Stimulated activated CD8-positive, alpha-beta memory T cell treated with anti-CD3 and anti-CD28 coated beads, Interleukin-12 subunit alpha, Interleukin-12 subunit beta, amount 100 ng/mL, for 24 hours (primary cell): ENCODE results near the gene MEF2D.

Experiments used
- DNase-seq: peaks from one replicate; pipeline ENCODE4 v3.0.0-alpha.2; 2020; ENCODE audit errors: extremely low read depth

MEF2D gene

DNA sequence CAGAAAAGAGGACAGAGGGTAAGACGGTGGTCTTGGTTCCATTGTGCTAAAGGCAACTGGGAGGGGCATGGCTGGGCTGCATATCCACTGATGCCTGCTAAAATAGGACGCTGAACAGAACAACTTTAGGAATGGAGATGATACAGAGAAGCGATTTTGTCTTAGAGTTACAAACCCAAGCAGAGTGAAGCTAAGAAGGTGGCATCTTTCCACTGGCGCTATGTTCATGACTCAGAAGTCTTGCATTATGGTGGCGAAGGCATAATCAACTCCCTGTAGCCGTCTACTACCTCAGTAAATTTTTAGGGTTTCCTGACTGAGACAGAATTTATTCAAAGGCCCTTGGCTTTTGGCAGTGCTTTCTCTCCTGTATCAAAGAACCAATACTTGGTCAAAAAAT lies 57.3 kb downstream of the MEF2D start:
- DNase-seq, result no peak

DNA sequence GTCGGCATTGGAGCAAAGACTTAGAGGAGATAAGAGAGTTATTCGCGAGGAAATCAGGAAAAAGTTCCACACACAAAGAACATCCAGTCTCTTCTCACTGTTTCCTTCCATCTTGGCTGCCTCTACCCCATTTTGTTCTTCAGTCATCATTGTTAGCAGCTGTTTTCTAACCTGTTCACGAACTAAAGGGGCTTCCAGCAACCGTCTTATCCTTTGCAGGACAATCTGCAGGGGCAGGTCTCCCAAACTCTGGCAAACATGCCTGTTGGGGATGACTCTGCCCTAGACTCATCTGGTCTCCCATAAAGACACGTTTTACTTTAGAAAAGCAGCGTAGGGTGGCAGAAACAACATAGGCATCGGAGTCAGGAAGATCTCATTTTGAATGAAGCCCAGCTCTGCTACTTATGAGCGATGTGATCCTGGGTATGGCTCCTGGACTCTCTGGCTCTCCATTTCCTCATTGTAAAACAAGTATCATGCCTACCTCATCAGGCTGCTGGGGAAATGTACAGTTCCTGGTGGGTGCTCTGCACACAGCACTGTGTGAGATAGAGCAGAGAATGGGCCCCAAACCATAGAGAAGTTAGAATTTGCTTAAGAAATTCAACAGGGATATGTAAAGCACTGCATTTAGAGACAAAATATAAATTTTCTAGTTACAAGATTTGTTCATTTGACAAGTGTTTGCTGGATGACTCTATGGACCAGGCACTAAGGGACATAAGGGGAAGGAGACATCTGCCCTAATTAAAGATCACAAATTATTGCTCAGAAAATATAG lies 59.7 kb downstream of the MEF2D start:
- DNase-seq, result no peak

DNA sequence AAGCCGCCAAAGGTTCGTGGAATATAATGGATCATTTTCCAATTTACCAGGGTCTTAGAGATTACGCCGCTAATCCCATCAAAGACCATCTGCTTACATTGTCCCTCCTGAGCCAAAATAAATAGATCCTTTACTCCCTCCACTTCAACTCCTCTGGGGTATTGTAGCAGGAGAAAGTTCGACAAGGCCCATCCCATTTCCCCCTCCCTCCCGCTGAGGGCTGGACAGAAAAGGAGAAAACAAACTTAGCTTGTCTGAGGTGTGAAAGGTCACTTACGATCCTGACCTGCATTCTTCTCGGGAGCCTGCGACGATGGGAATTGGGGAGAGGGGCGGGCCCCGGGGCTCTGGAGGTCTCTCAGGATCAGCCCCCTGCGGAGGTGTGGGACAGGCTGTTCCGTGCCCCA lies 60.8 kb downstream of the MEF2D start:
- DNase-seq, result no peak

DNA sequence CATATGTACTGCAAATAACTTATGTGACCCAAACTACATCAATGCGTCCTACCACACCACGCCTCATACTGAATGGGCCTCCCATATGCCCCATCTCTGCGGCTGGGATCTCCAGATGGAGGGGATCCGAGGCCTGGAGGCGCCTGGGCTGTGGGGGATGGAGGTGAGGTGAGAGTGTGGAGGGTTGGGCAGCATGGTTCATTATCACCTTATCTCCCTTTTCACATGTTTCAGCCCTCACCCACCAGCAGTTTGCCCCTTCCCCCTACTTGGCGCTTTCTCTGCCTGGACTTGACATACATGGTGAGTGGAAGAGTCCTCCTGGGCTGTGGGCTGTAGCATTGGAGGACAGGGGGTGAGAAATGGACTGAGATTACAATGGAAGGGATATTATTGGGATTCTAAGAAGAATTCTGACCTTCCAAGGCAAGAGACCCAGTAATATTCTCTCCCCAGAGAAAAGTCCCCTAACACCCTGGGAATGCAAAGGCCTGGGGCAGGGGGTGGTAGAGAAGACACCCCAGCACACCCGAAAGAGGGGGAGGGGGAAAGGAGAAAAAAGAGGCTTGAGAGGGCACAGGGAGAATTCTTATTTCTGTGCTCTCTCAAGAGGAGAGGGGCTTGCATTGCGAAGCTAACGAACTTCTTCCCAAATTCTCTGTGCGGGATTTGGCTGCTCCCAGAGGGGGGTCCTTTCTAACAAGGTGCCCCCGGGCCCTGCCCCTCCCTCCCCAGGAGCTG lies 61.4 kb downstream of the MEF2D start:
- DNase-seq, result no peak

DNA sequence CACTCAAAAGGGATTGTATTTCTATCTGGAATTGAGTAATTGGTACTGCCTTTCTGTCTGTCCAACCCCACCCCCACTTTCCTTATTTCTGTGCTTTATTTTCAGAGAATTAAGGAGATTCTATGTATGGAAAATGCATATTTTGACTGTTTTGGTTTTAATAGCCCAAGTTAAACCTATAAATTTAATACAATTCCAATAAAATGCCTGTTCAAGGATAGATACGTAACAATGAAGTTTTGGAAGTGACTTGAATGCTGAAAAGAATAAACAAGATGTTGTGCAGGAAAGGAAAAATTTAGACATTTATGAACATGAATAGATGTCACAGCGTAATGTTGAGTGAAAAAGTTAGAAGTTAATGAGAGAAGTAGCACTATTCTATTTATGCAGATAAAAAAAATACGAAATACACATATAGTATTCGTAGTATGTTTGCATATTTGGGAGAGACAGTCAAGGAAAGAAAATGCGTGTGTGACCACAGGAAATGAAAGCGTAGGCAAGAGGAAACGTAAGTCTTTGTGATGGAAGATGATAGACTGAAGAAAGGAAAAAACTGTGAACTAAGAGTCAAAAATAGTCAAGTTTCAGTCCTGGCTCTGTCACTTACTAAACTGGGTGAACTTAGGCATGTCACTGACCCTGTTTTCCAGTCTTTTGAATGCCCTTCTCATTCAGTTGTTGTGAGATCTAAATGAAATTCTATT lies 62.1 kb downstream of the MEF2D start:
- no peak for DNase-seq

DNA sequence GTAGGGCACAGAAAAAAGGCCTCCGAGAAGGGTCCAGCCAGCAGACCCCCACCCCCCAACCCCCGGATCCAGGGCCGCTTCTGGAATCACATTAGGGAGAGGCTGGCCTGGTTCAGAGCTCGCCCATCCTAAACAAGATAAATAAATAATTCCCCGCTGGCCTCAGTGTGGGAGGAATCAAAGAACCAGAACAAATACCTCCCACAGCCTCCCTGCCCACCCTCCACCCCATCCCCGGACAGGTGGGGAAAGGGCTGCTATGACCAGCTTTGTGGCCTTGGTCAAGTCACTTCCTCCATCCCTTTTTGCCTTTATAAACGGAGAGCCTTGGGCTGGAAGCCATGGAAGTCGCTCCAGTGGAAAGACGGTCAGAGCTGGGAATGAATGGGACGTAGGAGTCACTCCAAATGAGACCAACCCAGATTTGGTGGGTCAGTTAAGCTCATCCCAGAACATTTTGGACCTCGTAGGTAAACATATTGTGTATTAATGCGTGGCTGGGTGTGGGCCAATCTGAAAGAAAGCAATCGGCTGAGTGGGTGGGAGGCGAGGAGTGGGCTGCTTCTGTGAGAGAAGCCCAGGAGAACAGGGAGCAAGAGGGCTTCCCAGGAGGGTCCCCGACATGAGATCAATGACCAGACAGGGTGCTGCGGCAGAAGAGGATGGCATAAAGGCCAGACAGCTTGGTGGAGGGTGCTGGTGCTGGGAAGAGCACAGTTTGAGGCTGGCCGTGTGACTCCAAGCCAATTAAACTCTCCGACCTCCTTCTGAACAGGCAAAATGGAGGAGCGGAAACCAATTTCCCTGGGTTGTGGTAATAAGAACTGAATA lies 63.3 kb downstream of the MEF2D start:
- no peak for DNase-seq

DNA sequence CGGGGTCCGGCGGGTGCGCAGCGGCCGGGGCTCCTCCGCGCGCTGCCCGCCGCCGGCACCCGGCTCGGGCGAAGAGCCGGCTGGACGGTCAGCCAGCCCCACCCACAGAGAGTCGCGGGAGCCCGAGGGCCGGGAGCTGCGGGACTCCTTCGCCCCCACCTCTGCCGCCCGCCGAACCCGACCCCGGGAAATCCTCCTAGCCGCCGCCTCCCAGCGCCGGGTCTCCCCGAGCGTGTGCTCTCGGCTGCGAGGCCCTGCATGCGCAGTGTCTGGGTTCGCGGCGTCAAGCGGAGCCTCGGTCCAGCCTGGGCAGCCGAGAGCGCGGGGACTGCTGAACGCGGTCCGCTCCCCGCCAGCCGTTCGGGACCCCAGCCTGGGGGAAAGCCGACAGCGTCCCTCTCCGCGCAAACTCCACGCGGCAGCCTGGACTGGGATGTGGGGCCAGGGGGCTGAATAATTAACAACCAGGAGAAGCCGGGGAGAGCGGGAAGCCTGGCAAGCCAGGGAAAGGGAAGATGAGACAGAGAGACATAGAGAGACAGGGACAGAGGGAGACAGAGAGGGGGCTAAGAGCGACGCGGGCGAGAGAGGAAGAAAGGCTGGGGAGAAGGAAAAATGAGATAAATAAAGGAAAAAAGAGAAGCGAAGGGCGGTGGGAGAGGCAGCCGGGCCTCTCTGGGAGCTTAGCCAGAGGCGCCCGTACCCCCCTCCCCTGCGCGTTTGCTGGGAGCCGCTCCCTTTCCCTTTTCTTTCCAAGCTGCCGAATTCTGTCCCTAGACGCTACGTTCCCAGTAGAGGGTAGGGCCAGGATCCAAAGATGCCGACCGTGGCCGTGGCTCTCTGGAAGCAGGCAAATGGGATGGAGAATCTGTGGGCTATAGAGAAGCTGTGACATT lies 64.2 kb downstream of the MEF2D start:
- no peak for DNase-seq

DNA sequence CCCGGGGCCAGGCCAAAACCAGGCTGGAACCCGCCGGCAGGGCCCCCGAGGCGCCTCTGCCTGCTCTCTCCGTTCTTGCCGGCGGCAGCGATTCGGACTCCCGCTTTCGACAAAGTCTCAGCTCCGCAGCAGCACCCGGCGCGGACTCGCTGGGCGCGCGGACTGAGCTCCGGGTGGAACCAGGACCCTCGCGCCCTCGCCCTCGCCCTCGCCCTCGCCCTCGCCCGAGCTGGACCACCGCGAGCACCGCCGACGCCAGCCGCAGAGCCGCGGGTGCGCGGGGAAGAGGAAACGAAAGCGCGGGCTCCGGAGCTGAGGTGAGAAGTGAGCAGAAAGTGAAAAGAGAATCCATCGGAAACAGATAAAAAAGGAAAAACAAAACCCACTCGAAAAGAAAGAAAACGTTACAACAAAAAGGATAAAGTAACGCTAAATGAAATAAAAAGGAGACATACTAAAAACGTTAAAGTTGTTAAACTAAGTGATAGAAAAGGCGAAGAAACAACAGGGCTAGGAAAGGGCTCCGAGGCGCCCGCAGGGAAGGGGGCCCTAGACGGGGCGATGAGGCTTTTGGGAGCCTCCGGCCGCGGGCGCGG lies 64.9 kb downstream of the MEF2D start:
- DNase-seq, result no peak

DNA sequence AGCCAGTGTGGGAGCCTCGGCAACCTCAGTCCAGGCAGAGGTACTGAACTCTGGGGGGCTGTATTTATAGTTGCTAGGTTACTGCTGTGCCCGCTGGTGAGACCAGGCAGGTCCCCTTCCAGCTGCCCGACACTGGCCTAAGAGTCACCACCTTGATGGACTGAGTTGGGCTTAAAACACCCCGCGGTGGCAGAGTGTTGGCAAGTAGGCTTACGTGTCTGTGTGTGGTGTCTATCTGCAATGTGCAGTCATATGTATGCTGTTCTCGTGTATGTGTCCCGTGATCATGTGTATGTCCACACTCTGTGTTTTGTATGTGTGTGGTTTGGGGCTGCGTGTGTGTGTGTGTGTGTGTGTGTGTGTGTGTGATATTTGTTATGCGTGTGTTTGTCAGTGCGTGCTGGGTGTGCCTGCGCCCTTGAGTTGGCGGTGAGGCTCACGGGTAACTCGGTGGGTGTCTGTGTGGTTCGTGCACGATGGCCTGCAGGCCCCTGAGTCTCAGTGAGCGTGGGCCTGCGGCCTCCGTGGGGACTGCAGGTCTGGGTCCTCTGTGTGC lies 65.5 kb downstream of the MEF2D start:
- DNase-seq, result no peak

DNA sequence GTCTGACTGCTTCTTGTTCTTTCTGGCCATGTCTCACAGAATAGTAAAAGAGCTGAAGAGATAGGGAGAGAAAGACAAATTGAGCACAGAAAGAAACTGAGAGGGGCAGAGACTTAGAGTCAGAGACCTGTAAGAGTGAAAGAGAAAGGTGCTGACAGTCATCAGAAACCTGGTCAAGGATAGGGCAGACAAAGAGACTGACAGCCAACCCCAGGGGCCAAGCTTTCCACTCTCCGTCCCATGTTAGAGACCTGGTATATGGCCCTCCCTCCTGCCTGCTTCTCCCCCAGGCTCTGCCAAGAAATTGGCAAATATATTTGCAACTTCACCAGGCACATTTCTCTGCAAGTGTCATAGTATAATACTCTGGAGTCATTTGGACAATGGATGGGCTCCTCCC lies 67.0 kb downstream of the MEF2D start:
- no peak for DNase-seq

DNA sequence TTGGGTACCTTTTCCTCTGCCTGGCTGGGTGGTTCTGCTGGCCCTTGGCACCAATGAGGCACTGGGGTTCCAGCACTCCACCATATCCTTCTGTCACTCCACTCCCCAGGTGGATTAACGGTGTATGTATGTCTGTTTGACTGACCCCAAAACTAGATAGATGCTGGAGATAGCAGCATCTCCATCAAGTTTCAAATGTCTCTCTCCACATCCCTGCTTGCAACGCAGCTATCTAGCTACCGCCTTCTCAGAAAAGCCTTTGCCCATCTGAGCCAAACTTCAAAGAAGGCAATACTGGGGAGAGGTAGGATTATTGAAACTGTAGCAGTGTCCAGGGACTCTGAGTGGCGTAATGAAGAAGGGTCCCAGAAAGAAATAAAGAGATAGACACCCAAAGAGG lies 67.5 kb downstream of the MEF2D start:
- DNase-seq, result no peak

DNA sequence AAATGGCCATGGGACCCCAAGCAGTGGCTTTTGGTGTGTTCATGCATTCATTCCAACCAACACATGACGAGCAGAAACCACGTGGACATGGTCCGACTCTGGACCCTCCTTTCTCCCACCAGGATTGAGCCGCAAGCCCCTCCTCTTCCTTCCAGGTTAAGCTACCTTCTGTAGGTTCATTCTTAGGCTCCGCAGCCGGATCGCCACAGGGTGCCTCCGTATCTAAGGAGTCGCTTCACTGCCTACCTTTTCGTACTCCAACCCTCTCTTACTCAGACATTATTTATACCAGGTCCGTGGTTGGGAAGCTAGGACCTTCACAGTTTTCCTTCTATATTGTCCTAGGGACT lies 67.9 kb downstream of the MEF2D start:
- DNase-seq, result no peak

DNA sequence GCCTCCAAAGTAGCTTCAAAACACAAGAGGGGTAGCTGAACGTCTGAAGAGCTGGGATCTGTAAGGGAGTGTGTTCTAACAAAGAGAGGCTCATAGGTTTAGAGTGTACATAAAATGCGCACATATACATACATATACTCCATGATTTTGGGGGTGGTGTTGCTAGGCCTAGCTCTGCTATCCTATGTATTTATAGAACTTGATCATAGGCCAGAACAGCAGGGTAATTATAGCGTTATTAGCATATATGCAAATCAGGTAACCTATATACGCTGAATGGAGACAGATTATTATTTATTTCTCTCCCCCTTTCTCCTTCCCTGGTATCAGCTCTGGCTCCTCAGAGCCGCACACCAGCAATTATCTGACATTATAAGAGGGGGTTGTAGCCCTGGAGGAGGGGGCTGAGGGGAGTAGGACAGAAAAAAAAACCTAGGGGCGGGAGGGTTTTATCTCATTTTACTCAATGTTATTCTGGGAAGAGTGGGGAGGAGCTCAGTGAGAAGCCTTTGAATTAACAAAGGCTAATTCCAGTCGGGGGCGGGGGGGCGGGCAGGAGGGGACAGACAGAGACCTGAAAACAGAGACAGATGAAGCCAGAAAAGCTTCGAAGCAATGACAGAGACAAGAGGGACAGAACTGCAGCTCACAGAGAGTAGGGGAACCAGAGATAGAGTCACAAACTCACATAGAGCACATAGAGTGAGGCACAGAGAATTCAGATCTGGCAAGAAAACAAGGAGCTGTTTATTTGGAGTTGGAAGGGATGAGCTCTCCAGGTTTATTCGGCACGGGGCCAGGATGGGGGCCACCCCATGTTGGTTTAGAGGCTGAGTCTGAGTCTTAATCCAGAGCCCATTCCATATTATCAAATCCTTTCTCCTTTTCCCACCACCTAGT lies 68.6 kb downstream of the MEF2D start:
- no peak for DNase-seq

DNA sequence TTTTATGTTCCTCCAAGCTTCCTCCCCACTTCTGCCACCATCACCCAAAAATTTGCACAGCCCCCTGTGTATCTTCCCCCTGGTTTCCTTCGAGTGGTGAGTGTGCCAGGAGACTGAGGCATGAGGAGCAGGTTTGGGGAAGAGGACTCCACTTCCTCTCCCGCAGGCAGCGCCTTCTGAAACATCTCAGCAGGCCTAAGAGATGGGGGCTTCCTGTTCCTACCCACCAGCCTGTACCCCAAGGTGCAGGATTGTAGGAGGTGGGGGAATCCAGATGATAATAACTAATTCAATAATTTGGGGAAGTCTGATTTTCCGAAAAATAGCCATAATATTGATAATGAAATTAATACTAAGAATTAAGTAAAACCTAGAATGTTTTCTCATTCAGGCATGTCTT lies 69.2 kb downstream of the MEF2D start:
- DNase-seq, result no peak

DNA sequence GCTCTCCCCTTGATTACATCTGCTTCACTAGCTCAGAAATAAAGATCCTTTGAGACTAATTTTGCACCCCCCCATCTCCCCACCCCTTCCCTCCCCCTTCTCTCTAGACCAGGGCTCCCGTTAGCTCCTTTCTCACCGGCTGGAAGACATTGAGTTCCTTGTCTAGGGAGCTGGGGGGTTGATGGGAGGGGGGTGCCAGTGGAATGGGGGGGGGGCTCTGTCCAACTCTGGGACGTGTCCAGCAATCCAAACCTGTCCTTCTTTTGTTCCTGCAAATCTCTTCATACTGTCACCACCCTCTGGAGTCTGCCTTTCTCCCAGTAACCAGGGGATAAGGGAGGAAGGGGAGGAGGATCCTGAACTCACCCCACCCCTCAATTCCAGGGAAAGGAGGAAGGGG lies 69.7 kb downstream of the MEF2D start:
- DNase-seq, result no peak

DNA sequence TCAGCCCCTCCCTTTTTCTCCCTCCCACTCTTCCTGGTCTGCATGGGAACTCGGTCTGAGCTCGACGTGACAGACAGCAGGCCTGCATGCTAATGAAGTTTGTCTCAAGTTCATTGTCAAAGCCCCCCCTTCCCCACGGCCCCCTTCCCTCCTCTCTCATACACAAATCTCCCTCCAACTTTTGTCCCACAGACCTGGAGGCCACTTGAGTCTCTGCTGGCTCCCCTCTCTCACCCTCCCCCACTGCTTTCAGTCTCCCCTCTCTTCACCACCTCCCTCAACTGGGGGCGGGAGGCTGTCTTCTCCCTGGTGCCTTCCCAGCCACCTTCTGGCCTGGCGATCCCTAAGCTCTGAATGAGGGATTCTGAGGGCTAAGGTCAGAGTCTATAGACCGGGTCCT lies 70.3 kb downstream of the MEF2D start:
- DNase-seq, result no peak

DNA sequence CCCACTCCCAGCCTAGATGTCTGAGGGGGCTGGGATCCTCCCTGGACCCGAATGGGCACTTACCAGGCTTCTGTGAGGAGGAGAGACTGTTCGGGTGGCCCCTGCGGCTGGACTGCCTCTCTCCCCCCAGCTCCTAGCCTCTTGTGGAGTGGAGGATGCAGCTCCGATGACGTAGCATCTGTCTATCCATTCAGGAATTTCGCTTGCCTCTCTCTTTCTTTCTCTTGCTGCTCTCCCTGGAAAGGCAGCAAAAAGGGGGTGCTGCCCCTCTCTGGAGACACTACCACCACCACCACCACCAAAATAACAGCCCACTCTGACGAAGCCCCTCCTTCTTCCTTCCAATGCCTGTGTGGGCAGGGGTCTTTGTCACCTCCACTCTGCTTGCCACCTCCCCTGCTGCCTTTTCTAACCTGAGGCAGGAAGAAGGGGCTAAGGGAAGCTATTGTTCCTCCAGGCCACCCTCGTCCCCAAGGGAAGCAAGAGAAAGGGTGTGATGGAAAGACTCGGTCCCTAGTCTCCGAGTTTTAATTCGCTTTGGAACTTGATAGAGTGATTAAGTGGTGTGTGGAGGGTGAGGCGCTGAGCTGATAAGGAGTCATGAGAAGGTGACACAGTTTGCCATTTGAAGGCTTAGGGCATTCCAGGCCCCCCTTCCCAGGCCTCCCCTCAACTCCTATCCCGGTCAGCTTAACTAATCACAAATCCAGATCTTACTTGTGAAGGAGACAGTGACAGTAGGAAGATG lies 71.1 kb downstream of the MEF2D start:
- DNase-seq, result no peak

DNA sequence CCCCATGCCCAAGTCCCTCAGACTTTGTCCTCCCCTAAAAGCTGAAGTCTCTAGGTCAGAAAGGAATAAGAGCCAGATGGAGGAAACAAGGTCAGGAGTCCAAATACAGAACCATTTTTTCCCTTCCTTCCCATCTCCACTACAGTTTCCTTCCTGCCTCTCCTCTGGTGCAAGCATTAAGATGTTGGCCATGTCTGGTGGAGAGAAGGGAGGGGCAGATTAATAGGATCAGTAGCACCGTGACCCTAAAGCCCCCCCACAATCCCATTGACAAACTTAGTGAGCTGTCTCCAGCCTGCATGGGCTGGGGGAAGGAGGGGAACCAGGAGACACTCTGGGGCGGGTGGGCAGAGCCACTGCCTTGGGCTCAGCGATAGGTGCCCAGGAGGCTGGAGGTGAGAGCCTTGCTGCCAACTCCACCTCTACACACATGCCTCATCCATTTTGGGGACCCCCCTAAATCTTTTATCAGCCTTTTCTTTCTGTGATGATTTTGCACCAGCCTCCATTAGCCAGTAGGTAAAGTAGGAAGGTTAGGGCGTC lies 71.8 kb downstream of the MEF2D start:
- DNase-seq, result no peak
